K562 treated with DMSO at 1 percent for 4 hours (cell line): ENCODE results near the gene ARID5A. TPM values are rescaled to one million over a fixed set of nuclear protein-coding genes. Genes with fewer than 3 reads are reported as not detected.

Source experiments
- total RNA-seq: library from RNA; unstranded; fragments of 300-600 nt; gene quantifications from 2 replicates; pipeline ENCODE4 v1.2.3, GENCODE V29; 2022; ENCODE audit not compliant: insufficient read depth

ARID5A gene
- 16.8 and 17.3 TPM in 2 replicates for total RNA-seq

GRCh38 chr2:96536445-96537065, at the start of gene ARID5A:
TSS of gene ARID5A (plus strand) at chr2:96536752. CDS start at chr2:96536827, 75 bp downstream.

GRCh38 chr2:96505231-96505889, 31.2 kb upstream of the ARID5A start, which contains the start of gene NEURL3:
TSS of gene NEURL3 (minus strand) at chr2:96505357. CDS start at chr2:96505286, 71 bp downstream.

Other genes starting within 250 kb of the ARID5A start
- 160 and 207 TPM in 2 replicates for gene SNRNP200, start 231.2 kb upstream of the ARID5A start, total RNA-seq
- gene ITPRIPL1, start 211.4 kb upstream of the ARID5A start, total RNA-seq = 1.6 and 1.7 TPM in 2 replicates
- gene NCAPH, start 201.0 kb upstream of the ARID5A start, total RNA-seq = 37.1 and 45.6 TPM in 2 replicates
- gene NEURL3, start 31.4 kb upstream of the ARID5A start, total RNA-seq = not detected in 2 replicates
- 32.1 and 38.9 TPM in 2 replicates for gene KANSL3, start 101.6 kb downstream of the ARID5A start, total RNA-seq
- not detected in 2 replicates for gene FER1L5, start 106.0 kb downstream of the ARID5A start, total RNA-seq
- 19.7 and 21.4 TPM in 2 replicates for gene LMAN2L, start 203.3 kb downstream of the ARID5A start, total RNA-seq
- gene CNNM4, start 224.2 kb downstream of the ARID5A start, total RNA-seq = 13.8 and 15.5 TPM in 2 replicates